GM23248 (cell line): Measurements from ENCODE around the gene MTUS2. TPM values are rescaled to one million over a fixed set of nuclear protein-coding genes. Genes with fewer than 3 reads are reported as not detected.

Source experiments
- DNase-seq: peaks from one replicate; pipeline ENCODE4 v3.0.0-alpha.2; 2015
- H2AFZ ChIP-seq: fragments of 200-600 bp; sonication (generic); 2 replicates; pipeline ENCODE4 v1.6.1; 2016; ENCODE audit warnings: antibody characterized with exemption
- H3F3A ChIP-seq: fragments of 200-600 bp; sonication (generic); 2 replicates; pipeline ENCODE4 v1.6.1; 2016; ENCODE audit warnings: mild to moderate bottlenecking, antibody characterized with exemption, mixed run types; ENCODE audit not compliant: insufficient read depth
- H3K27ac ChIP-seq: fragments of 200-600 bp; sonication (generic); 2 replicates; pipeline ENCODE4 v1.5.1; 2016; ENCODE audit warnings: mild to moderate bottlenecking
- H3K27me3 ChIP-seq: fragments of 200-600 bp; sonication (generic); replicated peaks from 2 replicates; pipeline ENCODE4 v1.6.1; 2016; ENCODE audit warnings: mild to moderate bottlenecking; ENCODE audit not compliant: insufficient read depth
- H3K36me3 ChIP-seq: fragments of 200-600 bp; sonication (generic); 2 replicates; pipeline ENCODE4 v1.6.1; 2016; ENCODE audit warnings: low read depth, mild to moderate bottlenecking
- H3K4me1 ChIP-seq: fragments of 200-600 bp; sonication (generic); 2 replicates; pipeline ENCODE4 v1.6.1; 2016; ENCODE audit warnings: mild to moderate bottlenecking; ENCODE audit not compliant: insufficient read depth
- H3K4me2 ChIP-seq: fragments of 200-600 bp; sonication (generic); one replicate; pipeline ENCODE4 v1.6.1; 2016; ENCODE audit warnings: mild to moderate bottlenecking; ENCODE audit not compliant: unreplicated experiment
- H3K4me3 ChIP-seq: fragments of 200-600 bp; sonication (generic); 2 replicates; pipeline ENCODE4 v1.5.1; 2016; ENCODE audit warnings: mild to moderate bottlenecking
- H3K79me2 ChIP-seq: fragments of 200-600 bp; sonication (generic); 2 replicates; pipeline ENCODE4 v1.6.1; 2016; ENCODE audit warnings: mild to moderate bottlenecking; ENCODE audit not compliant: insufficient read depth
- H3K9ac ChIP-seq: fragments of 200-600 bp; sonication (generic); 2 replicates; pipeline ENCODE4 v1.6.1; 2016; ENCODE audit warnings: mild to moderate bottlenecking
- H3K9me2 ChIP-seq: fragments of 200-600 bp; sonication (generic); 2 replicates; pipeline ENCODE4 v1.6.1; 2016; ENCODE audit warnings: mixed run types, mild to moderate bottlenecking, moderate library complexity; ENCODE audit not compliant: insufficient read depth
- H3K9me3 ChIP-seq: fragments of 200-600 bp; sonication (generic); one replicate; pipeline ENCODE4 v1.6.1; 2017; ENCODE audit warnings: low read depth
- H4K20me1 ChIP-seq: fragments of 200-600 bp; sonication (generic); 2 replicates; pipeline ENCODE4 v1.6.0; 2016; ENCODE audit not compliant: insufficient read depth
- EZH2 ChIP-seq: fragments of 200-600 bp; sonication (generic); IDR thresholded peaks from 2 replicates; pipeline ENCODE4 v1.6.1; 2018; ENCODE audit warnings: antibody characterized with exemption, mild to moderate bottlenecking; ENCODE audit not compliant: insufficient read depth, poor library complexity, severe bottlenecking
- EZH2phosphoT487 ChIP-seq: fragments of 200-600 bp; sonication (generic); IDR thresholded peaks from 2 replicates; pipeline ENCODE4 v1.6.1; 2018; ENCODE audit warnings: antibody characterized with exemption, moderate library complexity, mild to moderate bottlenecking, low read depth; ENCODE audit not compliant: insufficient read depth
- WGBS, 2 experiments: methylation state at CpG; one replicate each; pipeline ENCODE4 v1.1.6; 2015 to 2017; ENCODE audit warnings: low lambda C conversion rate in 2 of 2, low coverage in 1 of 2; ENCODE audit errors: missing lambda C conversion rate in 2 of 2; 5-methylcytosine and 5-hydroxymethylcytosine counted together
- in situ Hi-C: fragments of 300-500 bp; cut with MboI; formaldehyde crosslinking; loops from 2 replicates; pipeline ENCODE4 v1.15.0; 2020
- polyA plus RNA-seq: library from polyadenylated mRNA; unstranded; fragments of >200 nt; fragmentation: Nextera tagmentation; extraction: Ambion mirVana; gene quantifications from 2 replicates; pipeline ENCODE4 v1.2.1, GENCODE V29; 2016
- total RNA-seq: library from RNA; depleted of rRNA; stranded (reverse); fragments of >200 nt; shearing (Covaris generic); gene quantifications from 2 replicates; pipeline ENCODE4 v1.2.3, GENCODE V29; 2014

Gene MTUS2
- total and polyA plus RNA-seq, 2 experiments from 2014 or later = 0.43 to 0.74 TPM

GRCh38 chr13:29165216-29165615, 345.1 kb downstream of the MTUS2 start:
- no peak overlapping the region for H3K9ac ChIP-seq
- no peak for DNase-seq
- H3K27ac ChIP-seq = no peak overlapping the region
- no peaks in the 10 kb centered on the region for H4K20me1 ChIP-seq
- no peak for TF ChIP-seq EZH2
- no peak for TF ChIP-seq EZH2phosphoT487
- H3K27me3 ChIP-seq = no peaks in the 10 kb centered on the region
- in situ Hi-C loops = no loop called here
- no peaks in the 10 kb centered on the region for H3K36me3 ChIP-seq
- H3F3A ChIP-seq = no peaks in the 10 kb centered on the region
- H3K9me2 ChIP-seq = no peaks in the 10 kb centered on the region
- H3K4me1 ChIP-seq = no peaks in the 10 kb centered on the region
- H3K4me3 ChIP-seq = no peak overlapping the region
- WGBS, 2 experiments = 27 to 35% methylated on average over 3 of the region's 3 CpGs
- H3K9me3 ChIP-seq = no peaks in the 10 kb centered on the region
- H3K79me2 ChIP-seq = no peaks in the 10 kb centered on the region
- no peak overlapping the region for H3K4me2 ChIP-seq
- H2AFZ ChIP-seq = no peak overlapping the region

DNA sequence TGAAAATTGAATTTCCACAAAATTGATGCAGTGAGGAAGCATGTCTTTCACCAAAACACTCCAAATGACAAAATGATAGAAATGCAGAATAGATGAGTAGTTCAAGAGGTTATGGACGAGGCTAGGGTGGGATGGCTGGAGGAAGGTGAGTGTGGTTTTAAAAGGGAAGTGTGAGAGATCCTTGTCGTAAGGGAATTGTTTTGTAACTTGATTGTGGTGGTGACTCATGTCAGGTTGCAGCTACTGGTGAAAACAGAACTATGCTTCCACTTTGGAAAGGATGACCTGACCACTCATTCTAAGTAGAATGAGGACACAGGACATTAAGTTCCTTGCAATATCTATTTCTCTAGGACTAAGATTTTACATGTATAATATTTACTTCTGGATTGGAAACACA, 345.7 kb downstream of the MTUS2 start:
- Histone ChIP-seq H3K27me3 (no peaks in the 10 kb centered on the region), H3K4me1 (no peaks in the 10 kb centered on the region), H3K79me2 (no peaks in the 10 kb centered on the region), H3K36me3 (no peaks in the 10 kb centered on the region), H3K27ac (no peak overlapping the region), H3K4me2 (no peak overlapping the region), H2AFZ (no peak overlapping the region), H4K20me1 (no peaks in the 10 kb centered on the region), H3K9me2 (no peaks in the 10 kb centered on the region), H3K9ac (no peak overlapping the region), H3K9me3 (no peaks in the 10 kb centered on the region), H3K4me3 (no peak overlapping the region), H3F3A (no peaks in the 10 kb centered on the region)
- TF ChIP-seq EZH2phosphoT487 (no peak), EZH2 (no peak)
- 9 to 15% methylated on average over 2 of the region's 2 CpGs for WGBS, 2 experiments
- peak; percentile 2 for DNase-seq
- in situ Hi-C loops = no loop called here

DNA sequence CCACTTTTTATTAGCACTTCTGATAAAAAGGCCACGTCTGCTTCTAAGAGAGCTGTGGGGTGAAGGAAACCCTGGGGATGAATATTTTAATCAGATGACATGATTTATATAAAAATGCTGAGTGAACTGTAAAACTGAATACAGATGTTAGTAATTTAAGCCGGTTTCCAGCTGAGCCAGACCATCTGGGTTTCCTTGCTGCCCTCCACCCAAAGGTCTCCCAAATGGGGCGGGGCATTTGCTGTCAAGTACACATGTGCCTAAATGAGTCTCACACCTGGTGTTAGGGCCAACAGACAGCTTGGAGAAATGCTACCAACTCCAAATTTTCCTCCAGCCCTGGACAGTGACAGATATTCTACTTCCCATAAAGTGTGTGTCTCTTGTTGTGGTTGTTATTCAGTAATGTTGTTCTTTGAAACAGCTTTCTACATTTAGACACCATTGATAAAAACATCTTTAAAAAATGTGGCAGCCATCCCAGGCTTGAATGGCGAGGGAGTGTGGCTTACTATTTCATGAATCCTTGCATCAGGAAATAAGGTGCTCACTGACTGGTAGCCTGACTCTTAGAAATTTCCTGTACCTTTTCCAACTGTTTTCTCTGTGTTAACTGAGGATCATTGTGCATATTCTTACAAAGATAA, 350.4 kb downstream of the MTUS2 start:
- Histone ChIP-seq H3F3A (no peaks in the 10 kb centered on the region), H3K27ac (no peak overlapping the region), H3K79me2 (no peaks in the 10 kb centered on the region), H3K4me3 (no peak overlapping the region), H3K9me3 (no peaks in the 10 kb centered on the region), H3K36me3 (no peaks in the 10 kb centered on the region), H3K27me3 (no peaks in the 10 kb centered on the region), H3K9ac (no peak overlapping the region), H3K4me2 (no peak overlapping the region), H4K20me1 (no peaks in the 10 kb centered on the region), H2AFZ (no peak overlapping the region), H3K9me2 (no peaks in the 10 kb centered on the region), H3K4me1 (no peaks in the 10 kb centered on the region)
- no peak for DNase-seq
- WGBS, 2 experiments = 2% methylated on average over 4 of the region's 4 CpGs
- in situ Hi-C loops = no loop called here
- TF ChIP-seq EZH2 = no peak
- TF ChIP-seq EZH2phosphoT487 = no peak

DNA sequence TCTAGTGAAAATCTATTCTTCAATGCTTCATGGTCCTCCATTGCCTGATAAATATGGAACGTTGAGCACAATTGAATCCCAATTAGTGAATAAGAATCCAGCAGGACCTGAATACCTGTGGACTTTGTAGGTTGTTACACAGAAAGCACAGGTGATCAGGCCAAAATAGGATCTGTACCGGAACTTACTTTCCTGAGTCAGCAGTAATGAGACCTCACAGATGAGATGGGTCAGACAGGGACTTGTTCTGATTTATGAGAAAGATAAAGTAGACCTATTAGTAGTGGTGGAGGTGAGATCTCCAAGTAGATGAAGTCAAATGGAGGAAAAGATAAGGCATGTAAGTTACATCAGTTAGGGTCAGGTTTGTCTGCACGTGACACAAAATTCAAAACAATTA, 351.1 kb downstream of the MTUS2 start:
- Histone ChIP-seq H3K9me3 (no peaks in the 10 kb centered on the region), H3K4me3 (no peak overlapping the region), H3K27me3 (no peaks in the 10 kb centered on the region), H3K27ac (no peak overlapping the region), H3F3A (no peaks in the 10 kb centered on the region), H3K79me2 (no peaks in the 10 kb centered on the region), H2AFZ (no peak overlapping the region), H3K4me1 (no peaks in the 10 kb centered on the region), H3K36me3 (no peaks in the 10 kb centered on the region), H4K20me1 (no peaks in the 10 kb centered on the region), H3K4me2 (no peak overlapping the region), H3K9me2 (no peaks in the 10 kb centered on the region), H3K9ac (no peak overlapping the region)
- DNase-seq = no peak
- in situ Hi-C loops = no loop called here
- TF ChIP-seq EZH2 (no peak), EZH2phosphoT487 (no peak)
- WGBS, 2 experiments = 23 to 30% methylated on average over 3 of the region's 3 CpGs

- no peak overlapping the region for H2AFZ ChIP-seq
- H3K4me3 ChIP-seq = no peak overlapping the region
- no peaks in the 10 kb centered on the region for H3K36me3 ChIP-seq
- no peaks in the 10 kb centered on the region for H3K9me3 ChIP-seq
- H3F3A ChIP-seq = no peaks in the 10 kb centered on the region
- H3K9me2 ChIP-seq = no peaks in the 10 kb centered on the region
- no peak overlapping the region for H3K27ac ChIP-seq
- no peak for DNase-seq
- TF ChIP-seq EZH2 (no peak), EZH2phosphoT487 (no peak)
- H3K79me2 ChIP-seq = no peaks in the 10 kb centered on the region
- H3K4me2 ChIP-seq = no peak overlapping the region
- in situ Hi-C loops = no loop called here
- no peak overlapping the region for H3K9ac ChIP-seq
- no peaks in the 10 kb centered on the region for H3K27me3 ChIP-seq
- H4K20me1 ChIP-seq = no peaks in the 10 kb centered on the region
- H3K4me1 ChIP-seq = no peaks in the 10 kb centered on the region
- 9 to 23% methylated on average over 3 of the region's 3 CpGs for WGBS, 2 experiments
These were observed 354.0 kb downstream of the MTUS2 start for GRCh38 chr13:29174093-29174492.
